C4-2B (cell line): Measurements from ENCODE around the gene CNTNAP5.

Experiments
- ZFX ChIP-seq: fragments of 450-650 bp; IDR thresholded peaks from 2 replicates; pipeline ENCODE4 v1.6.1; 2017
- TF ChIP-seq, protein P1 (sequence below): fragments of 450-650 bp; conservative IDR thresholded peaks from 2 replicates; pipeline ENCODE4 v1.5.1; 2017; ENCODE audit warnings: mild to moderate bottlenecking

DNA sequence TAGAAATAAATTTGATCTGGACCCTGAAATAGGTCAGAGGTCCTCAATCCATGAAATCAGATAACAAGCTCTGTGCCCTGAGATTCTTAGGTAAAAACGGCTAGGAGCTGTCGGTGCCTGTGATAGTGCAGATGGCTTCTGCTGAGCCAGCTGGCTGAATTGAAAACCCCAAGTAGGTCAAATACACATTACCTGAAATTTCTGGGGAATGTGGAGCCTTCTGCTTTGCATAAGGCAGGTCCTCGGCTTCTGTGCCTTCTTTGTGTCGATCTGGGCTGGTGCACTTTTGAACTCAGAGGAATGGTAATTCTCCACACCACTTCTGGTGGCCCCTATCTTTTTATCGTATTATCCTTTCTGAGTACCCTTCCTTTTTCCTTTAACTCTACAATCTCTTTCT is 66.6 kb downstream of the CNTNAP5 start:
- TF ChIP-seq, protein P1, sequence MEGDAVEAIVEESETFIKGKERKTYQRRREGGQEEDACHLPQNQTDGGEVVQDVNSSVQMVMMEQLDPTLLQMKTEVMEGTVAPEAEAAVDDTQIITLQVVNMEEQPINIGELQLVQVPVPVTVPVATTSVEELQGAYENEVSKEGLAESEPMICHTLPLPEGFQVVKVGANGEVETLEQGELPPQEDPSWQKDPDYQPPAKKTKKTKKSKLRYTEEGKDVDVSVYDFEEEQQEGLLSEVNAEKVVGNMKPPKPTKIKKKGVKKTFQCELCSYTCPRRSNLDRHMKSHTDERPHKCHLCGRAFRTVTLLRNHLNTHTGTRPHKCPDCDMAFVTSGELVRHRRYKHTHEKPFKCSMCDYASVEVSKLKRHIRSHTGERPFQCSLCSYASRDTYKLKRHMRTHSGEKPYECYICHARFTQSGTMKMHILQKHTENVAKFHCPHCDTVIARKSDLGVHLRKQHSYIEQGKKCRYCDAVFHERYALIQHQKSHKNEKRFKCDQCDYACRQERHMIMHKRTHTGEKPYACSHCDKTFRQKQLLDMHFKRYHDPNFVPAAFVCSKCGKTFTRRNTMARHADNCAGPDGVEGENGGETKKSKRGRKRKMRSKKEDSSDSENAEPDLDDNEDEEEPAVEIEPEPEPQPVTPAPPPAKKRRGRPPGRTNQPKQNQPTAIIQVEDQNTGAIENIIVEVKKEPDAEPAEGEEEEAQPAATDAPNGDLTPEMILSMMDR = no peak
- TF ChIP-seq ZFX = no peak
